HEK293 (cell line): ENCODE data around the gene PAK2.
"Not testable (repeated sequence)": the region's sequence is repeated elsewhere in the genome, so short reads cannot be mapped to it uniquely, and the experiment has no call there.

ENCODE experiments used
- CTCF ChIA-PET: fragments of 350-600 bp; formaldehyde crosslinking; extraction: SDS; loops from one replicate; lab custom pipeline; 2021; ENCODE audit warnings: antibody characterized with exemption; lab: Yijun Ruan, JAX
- POLR2A ChIA-PET: fragments of 300-600 bp; formaldehyde crosslinking; extraction: SDS; loops from one replicate; lab custom pipeline; 2020; ENCODE audit warnings: antibody characterized with exemption, inconsistent platforms; lab: Yijun Ruan, JAX
- H3K27ac ChIP-seq: fragments of 200-500 bp; sonication (Bioruptor generic); 2 replicates; pipeline ENCODE4 v1.5.1; 2014; ENCODE audit warnings: low read depth, low read length, control low read depth, inconsistent platforms; ENCODE audit errors: extremely low read depth
- H3K36me3 ChIP-seq, 2 experiments: fragments of 200-500 bp in 1 of 2; sonication (Bioruptor generic) in 1 of 2; 1 replicate in 1 of 2; 2 replicates in 1 of 2; pipeline ENCODE4 v1.5.1; 2014 to 2017; ENCODE audit warnings: inconsistent platforms in 2 of 2, low read length in 2 of 2; ENCODE audit not compliant: control insufficient read depth in 2 of 2, insufficient read depth in 1 of 2
- H3K4me1 ChIP-seq: fragments of 200-500 bp; sonication (Bioruptor generic); 2 replicates; pipeline ENCODE4 v1.5.1; 2014; ENCODE audit warnings: mild to moderate bottlenecking, low read length, inconsistent platforms; ENCODE audit not compliant: control insufficient read depth, insufficient read depth
- H3K4me3 ChIP-seq: 2 replicates; pipeline ENCODE4 v1.5.1; 2011; ENCODE audit warnings: low read depth, mild to moderate bottlenecking, control low read depth, low read length, moderate library complexity
- H3K9me3 ChIP-seq: fragments of 200-500 bp; sonication (Bioruptor generic); 2 replicates; pipeline ENCODE4 v1.5.1; 2014; ENCODE audit warnings: low read depth, low read length, inconsistent platforms; ENCODE audit not compliant: control insufficient read depth, insufficient read depth
- GLIS2 ChIP-seq: fragments of 450-650 bp; formaldehyde crosslinking; IDR thresholded peaks from 2 replicates; pipeline ENCODE4 v1.5.1; 2016; ENCODE audit warnings: missing biosample characterization, missing genetic modification characterization
- HOXA7 ChIP-seq: sonication (generic); formaldehyde crosslinking; IDR thresholded peaks from 2 replicates; pipeline ENCODE4 v1.8.1; 2022; ENCODE audit warnings: missing genetic modification reagents, borderline replicate concordance
- KLF8 ChIP-seq: fragments of 450-650 bp; formaldehyde crosslinking; IDR thresholded peaks from 2 replicates; pipeline ENCODE4 v1.5.1; 2016; ENCODE audit warnings: missing biosample characterization, missing genetic modification characterization
- SCRT1 ChIP-seq: fragments of 450-650 bp; formaldehyde crosslinking; IDR thresholded peaks from 2 replicates; pipeline ENCODE4 v1.5.1; 2016; ENCODE audit warnings: missing biosample characterization, missing genetic modification characterization, borderline replicate concordance
- YY2 ChIP-seq: fragments of 450-650 bp; formaldehyde crosslinking; IDR thresholded peaks from 2 replicates; pipeline ENCODE4 v1.5.1; 2016; ENCODE audit warnings: missing biosample characterization, missing genetic modification characterization
- ZNF114 ChIP-seq: fragments of 450-650 bp; formaldehyde crosslinking; IDR thresholded peaks from 2 replicates; pipeline ENCODE4 v1.5.0; 2017; ENCODE audit warnings: missing biosample characterization, missing genetic modification characterization
- ZNF24 ChIP-seq: fragments of 450-650 bp; formaldehyde crosslinking; IDR thresholded peaks from 2 replicates; pipeline ENCODE4 v1.5.1; 2016; ENCODE audit warnings: missing biosample characterization, missing genetic modification characterization
- ZNF248 ChIP-seq: fragments of 450-650 bp; formaldehyde crosslinking; IDR thresholded peaks from 2 replicates; pipeline ENCODE4 v1.5.1; 2017; ENCODE audit warnings: missing biosample characterization, missing genetic modification characterization
- ZNF423 ChIP-seq: fragments of 450-650 bp; formaldehyde crosslinking; IDR thresholded peaks from 2 replicates; pipeline ENCODE4 v1.5.1; 2016; ENCODE audit warnings: missing biosample characterization, missing genetic modification characterization
- ZNF433 ChIP-seq: fragments of 450-650 bp; formaldehyde crosslinking; IDR thresholded peaks from 2 replicates; pipeline ENCODE4 v1.5.1; 2016; ENCODE audit warnings: missing biosample characterization, missing genetic modification characterization, low read depth
- ZNF473 ChIP-seq: fragments of 450-650 bp; formaldehyde crosslinking; IDR thresholded peaks from 2 replicates; pipeline ENCODE4 v1.5.1; 2017; ENCODE audit warnings: missing biosample characterization, missing genetic modification characterization
- ZNF510 ChIP-seq: fragments of 450-650 bp; formaldehyde crosslinking; IDR thresholded peaks from 2 replicates; pipeline ENCODE4 v1.5.1; 2018; ENCODE audit warnings: mild to moderate bottlenecking, missing genetic modification characterization, missing biosample characterization; ENCODE audit not compliant: insufficient replicate concordance
- ZNF596 ChIP-seq: fragments of 450-650 bp; IDR thresholded peaks from 2 replicates; pipeline ENCODE4 v1.5.0; 2018; ENCODE audit warnings: missing biosample characterization, mild to moderate bottlenecking, missing genetic modification characterization, moderate library complexity
- ZNF610 ChIP-seq: fragments of 450-650 bp; formaldehyde crosslinking; IDR thresholded peaks from 2 replicates; pipeline ENCODE4 v1.5.1; 2016; ENCODE audit warnings: missing biosample characterization, missing genetic modification characterization, borderline replicate concordance
- ZNF76 ChIP-seq: fragments of 450-650 bp; formaldehyde crosslinking; IDR thresholded peaks from 2 replicates; pipeline ENCODE4; 2016; ENCODE audit warnings: low read depth, missing biosample characterization, missing genetic modification characterization, borderline replicate concordance
- ZSCAN16 ChIP-seq: fragments of 450-650 bp; formaldehyde crosslinking; IDR thresholded peaks from 2 replicates; pipeline ENCODE4 v1.5.1; 2016; ENCODE audit warnings: missing biosample characterization, missing genetic modification characterization
- TF ChIP-seq, protein P1 (sequence below): fragments of 450-650 bp; formaldehyde crosslinking; IDR thresholded peaks from 2 replicates; pipeline ENCODE4 v1.5.1; 2017; ENCODE audit warnings: missing biosample characterization, missing genetic modification characterization
- TF ChIP-seq, protein P2 (sequence below): fragments of 450-650 bp; formaldehyde crosslinking; IDR thresholded peaks from 2 replicates; pipeline ENCODE4 v1.5.1; 2016; ENCODE audit warnings: missing biosample characterization, missing genetic modification characterization
- TF ChIP-seq, protein P3 (sequence below): fragments of 450-650 bp; formaldehyde crosslinking; IDR thresholded peaks from 2 replicates; pipeline ENCODE4 v1.5.1; 2017; ENCODE audit warnings: missing biosample characterization, missing genetic modification characterization
- TF ChIP-seq, protein P4 (sequence below): sonication (generic); formaldehyde crosslinking; IDR thresholded peaks from 2 replicates; pipeline ENCODE4 v1.8.1; 2022; ENCODE audit warnings: mild to moderate bottlenecking, moderate library complexity, missing genetic modification reagents

The PAK2 gene

DNA sequence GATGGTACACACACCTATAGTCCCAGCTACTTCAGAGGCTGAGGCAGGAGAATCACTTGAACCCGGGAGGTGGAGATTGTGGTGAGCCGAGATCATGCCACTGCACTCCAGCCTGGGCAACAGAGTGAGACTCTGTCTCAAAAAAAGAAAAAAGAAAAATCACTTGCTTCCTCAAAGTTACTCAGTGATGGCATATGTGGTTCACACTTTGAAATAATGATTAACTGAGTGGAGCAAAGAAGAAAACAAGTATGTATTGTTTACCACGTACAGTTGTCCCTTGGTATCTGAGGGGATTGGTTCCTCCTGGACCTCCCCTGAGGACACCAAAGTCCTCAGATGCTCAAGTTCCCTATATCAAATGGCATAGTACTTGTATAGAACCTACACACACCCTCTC is 22.5 kb upstream of the PAK2 start:
- H3K27ac ChIP-seq, POLR2A ChIA-PET, CTCF ChIA-PET, H3K4me1 ChIP-seq, H3K4me3 ChIP-seq, H3K9me3 ChIP-seq: not testable (repeated sequence)
- 0 out of 2 replicates have a peak, but pooled peaks have one; percentile 1 for TF ChIP-seq SCRT1 (tag by site-specific recombination)
- peaks cover 11 to 39% of the 10 kb centered on the region in 2 experiments for H3K36me3 ChIP-seq

DNA sequence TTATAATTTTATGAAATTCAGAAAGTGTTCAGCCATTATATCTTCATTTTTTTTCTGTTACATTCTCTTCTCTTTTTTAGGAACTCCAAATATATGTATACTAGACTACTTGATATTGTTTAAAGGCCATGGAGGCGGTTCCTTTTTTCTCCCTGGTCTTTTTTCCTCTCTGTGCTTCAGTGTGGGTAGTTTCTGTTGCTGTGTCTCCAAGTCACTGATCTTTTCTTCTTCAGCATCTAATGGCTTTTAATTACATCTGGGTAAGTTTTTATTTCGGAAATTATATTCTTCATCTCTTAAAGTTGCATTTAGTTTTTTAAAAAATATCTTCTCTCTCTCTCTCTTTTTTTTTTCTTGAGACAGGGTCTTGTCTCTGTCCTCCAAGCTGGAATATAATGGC is 18.6 kb upstream of the PAK2 start:
- POLR2A ChIA-PET = no interaction called here
- no peaks in the 10 kb centered on the region for H3K4me1 ChIP-seq
- TF ChIP-seq, protein P1, sequence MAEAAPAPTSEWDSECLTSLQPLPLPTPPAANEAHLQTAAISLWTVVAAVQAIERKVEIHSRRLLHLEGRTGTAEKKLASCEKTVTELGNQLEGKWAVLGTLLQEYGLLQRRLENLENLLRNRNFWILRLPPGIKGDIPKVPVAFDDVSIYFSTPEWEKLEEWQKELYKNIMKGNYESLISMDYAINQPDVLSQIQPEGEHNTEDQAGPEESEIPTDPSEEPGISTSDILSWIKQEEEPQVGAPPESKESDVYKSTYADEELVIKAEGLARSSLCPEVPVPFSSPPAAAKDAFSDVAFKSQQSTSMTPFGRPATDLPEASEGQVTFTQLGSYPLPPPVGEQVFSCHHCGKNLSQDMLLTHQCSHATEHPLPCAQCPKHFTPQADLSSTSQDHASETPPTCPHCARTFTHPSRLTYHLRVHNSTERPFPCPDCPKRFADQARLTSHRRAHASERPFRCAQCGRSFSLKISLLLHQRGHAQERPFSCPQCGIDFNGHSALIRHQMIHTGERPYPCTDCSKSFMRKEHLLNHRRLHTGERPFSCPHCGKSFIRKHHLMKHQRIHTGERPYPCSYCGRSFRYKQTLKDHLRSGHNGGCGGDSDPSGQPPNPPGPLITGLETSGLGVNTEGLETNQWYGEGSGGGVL = no peak
- TF ChIP-seq, protein P2, sequence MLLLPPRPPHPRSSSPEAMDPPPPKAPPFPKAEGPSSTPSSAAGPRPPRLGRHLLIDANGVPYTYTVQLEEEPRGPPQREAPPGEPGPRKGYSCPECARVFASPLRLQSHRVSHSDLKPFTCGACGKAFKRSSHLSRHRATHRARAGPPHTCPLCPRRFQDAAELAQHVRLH = no peak
- TF ChIP-seq, protein P3, sequence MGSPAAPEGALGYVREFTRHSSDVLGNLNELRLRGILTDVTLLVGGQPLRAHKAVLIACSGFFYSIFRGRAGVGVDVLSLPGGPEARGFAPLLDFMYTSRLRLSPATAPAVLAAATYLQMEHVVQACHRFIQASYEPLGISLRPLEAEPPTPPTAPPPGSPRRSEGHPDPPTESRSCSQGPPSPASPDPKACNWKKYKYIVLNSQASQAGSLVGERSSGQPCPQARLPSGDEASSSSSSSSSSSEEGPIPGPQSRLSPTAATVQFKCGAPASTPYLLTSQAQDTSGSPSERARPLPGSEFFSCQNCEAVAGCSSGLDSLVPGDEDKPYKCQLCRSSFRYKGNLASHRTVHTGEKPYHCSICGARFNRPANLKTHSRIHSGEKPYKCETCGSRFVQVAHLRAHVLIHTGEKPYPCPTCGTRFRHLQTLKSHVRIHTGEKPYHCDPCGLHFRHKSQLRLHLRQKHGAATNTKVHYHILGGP (tag by site-specific recombination) = no peak
- TF ChIP-seq ZNF510 (tag by site-specific recombination) (no peak), ZNF248 (no peak), YY2 (tag by site-specific recombination) (no peak), ZNF473 (no peak), ZNF76 (tag by site-specific recombination) (no peak), ZSCAN16 (tag by site-specific recombination) (no peak), KLF8 (tag by site-specific recombination) (no peak), ZNF423 (no peak), ZNF596 (tag by site-specific recombination) (no peak), HOXA7 (CRISPR knock-in tag) (no peak), SCRT1 (tag by site-specific recombination) (no peak), ZNF24 (tag by site-specific recombination) (no peak), ZNF610 (no peak), ZNF433 (tag by site-specific recombination) (no peak), ZNF114 (no peak), GLIS2 (tag by site-specific recombination) (no peak)
- TF ChIP-seq, protein P4, sequence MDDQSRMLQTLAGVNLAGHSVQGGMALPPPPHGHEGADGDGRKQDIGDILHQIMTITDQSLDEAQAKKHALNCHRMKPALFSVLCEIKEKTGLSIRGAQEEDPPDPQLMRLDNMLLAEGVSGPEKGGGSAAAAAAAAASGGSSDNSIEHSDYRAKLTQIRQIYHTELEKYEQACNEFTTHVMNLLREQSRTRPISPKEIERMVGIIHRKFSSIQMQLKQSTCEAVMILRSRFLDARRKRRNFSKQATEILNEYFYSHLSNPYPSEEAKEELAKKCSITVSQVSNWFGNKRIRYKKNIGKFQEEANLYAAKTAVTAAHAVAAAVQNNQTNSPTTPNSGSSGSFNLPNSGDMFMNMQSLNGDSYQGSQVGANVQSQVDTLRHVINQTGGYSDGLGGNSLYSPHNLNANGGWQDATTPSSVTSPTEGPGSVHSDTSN = no peak
- TF ChIP-seq, all 188 proteins: peak for 0
- no peak overlapping the region for H3K4me3 ChIP-seq
- no peaks in the 10 kb centered on the region for H3K9me3 ChIP-seq
- no peak overlapping the region for H3K27ac ChIP-seq
- peaks cover 12 to 70% of the 10 kb centered on the region in 2 experiments for H3K36me3 ChIP-seq
- CTCF ChIA-PET = interaction anchor here (1.0 kb wide), 1 partner anchor 36 kb away, joined by 5 read pairs; no protein-coding TSS in a partner anchor
